ENCODE measurements around the gene OPALIN.

The OPALIN gene, protein sequence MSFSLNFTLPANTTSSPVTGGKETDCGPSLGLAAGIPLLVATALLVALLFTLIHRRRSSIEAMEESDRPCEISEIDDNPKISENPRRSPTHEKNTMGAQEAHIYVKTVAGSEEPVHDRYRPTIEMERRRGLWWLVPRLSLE

DNA sequence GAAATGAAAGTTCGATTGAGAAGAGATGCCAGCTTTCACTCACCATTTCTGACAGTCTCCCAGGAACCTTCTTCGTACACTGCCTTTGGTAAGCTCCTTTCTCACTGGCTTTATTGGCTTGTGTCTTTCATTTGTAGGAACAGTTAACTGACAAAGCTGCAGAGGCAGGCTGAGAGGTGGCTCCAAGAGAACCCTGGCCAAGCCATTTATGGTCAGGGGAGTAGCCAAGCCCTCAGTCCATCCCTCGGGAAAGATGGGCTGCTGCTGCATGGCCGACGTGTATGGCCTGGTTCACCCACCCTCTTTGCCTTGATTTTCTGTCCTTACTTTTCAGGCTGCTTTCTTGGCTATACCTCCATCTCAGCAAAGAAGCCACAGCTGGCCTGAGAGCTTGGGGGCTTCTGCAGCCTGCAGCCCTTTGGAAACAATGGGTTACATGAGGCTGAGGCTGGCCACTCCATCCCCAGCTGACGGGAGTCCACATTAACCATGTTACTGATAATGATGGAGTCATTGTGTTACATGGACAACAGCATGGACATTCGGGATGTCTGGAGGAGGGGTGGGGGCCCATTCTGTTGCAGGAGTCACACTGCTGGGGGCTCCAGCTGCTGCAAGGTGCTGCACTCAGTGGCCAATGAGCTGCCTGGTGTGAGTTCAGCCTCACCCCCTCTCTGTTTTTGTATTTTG is at the start of gene OPALIN:
TSS of gene OPALIN (minus strand) at position 152 of the 690 bp plus-strand sequence. CDS start at position 46, 106 bp downstream.
- DNase-seq = no peak

DNA sequence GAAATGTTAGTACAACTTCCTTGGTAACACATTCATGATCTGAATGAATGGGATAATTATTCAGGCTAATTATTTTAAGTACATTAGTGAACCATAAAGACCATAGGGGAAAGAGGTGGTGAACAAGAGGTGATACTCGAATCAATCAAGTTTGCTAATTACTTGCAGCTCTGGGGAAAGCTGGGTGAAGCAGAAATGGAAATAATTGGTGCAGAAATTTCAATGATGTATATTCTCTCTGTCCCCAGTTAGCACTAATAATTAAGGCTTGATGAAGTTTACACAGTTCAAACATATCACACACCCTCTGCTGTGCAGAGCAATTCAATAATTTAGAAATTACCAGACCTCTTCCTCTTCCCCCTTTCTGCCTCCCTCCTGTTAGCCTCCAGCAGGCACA is 49.4 kb upstream of the OPALIN start:
- DNase-seq = no peak

- DNase-seq = no peak
Measured at GRCh38 chr10:96407560-96408069, 48.8 kb upstream of the OPALIN start.

- no peak for DNase-seq
Measured at GRCh38 chr10:96406091-96406490, 47.3 kb upstream of the OPALIN start.

DNA sequence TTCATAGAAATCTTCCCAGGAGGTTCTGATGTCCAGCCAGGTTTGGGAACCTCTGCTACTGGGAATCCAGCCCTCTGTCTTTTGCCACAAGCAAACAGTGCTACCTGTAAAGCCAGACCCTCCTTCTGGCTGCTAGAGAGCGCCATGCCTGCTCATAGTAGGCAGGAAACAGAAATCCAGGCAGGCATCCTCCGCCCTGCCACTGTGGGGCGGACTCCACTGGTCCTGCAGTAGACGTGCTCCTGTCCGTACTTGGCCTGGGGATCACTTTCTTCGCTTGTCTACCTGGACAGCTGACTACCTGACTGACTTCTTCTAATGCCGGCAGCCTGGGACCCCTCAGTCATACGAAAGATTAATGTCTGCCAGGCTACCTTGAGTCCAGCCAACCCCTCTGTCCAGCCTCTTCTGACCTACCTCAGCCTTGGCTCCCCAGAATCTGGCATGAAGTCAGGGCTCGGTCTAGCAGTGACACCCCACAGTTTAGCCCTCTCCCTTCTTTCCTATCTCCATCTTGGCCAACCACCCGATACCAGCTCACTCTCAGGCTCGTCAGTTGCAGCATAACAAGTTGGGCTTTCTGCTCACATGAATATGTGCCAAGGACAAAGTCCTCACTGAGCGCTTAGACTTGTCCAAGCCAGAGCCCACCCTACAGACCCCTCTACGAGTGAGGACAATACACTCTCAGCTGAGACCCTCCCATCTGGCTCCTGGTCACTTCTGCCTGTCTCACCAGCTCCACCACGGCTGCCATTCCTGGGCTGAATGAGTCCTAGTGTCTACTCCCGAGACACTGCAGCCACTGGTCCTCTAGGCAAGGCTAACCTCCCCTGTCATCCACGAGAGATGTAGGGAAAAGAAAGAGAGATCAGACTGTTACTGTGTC is 43.9 kb upstream of the OPALIN start:
- no peak for DNase-seq

- DNase-seq = no peak
Measured at GRCh38 chr10:96401036-96401435, 42.2 kb upstream of the OPALIN start.

GRCh38 chr10:96400465-96400864 is 41.7 kb upstream of the OPALIN start:
- DNase-seq = no peak

- no peak for DNase-seq
Measured at GRCh38 chr10:96397902-96398301, 39.1 kb upstream of the OPALIN start.

- DNase-seq = peak; percentile 53
Measured at GRCh38 chr10:96395931-96396877, 37.4 kb upstream of the OPALIN start.

- DNase-seq = no peak
Measured at GRCh38 chr10:96390460-96390864, 31.7 kb upstream of the OPALIN start.

GRCh38 chr10:96389785-96390184 is 31.0 kb upstream of the OPALIN start:
- DNase-seq = no peak

DNA sequence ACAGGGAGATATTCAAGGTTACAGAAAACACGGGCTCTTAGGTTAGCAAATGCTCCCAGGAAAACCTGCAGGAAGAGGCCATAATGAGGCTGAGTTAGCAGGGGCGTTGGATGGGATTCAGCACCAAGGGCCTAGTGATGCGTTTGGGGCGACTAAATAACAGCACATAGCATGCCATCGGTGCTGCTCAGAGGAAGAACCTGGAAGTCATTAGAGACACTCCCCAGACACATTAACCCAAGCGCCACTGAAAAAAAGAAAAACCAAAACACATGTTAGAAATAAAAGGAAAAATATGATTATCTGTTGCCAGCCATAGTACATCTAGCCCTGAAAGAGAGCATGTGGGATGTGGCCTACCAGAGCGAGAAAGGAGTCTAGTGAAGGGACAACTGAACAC is 28.8 kb upstream of the OPALIN start:
- no peak for DNase-seq

DNA sequence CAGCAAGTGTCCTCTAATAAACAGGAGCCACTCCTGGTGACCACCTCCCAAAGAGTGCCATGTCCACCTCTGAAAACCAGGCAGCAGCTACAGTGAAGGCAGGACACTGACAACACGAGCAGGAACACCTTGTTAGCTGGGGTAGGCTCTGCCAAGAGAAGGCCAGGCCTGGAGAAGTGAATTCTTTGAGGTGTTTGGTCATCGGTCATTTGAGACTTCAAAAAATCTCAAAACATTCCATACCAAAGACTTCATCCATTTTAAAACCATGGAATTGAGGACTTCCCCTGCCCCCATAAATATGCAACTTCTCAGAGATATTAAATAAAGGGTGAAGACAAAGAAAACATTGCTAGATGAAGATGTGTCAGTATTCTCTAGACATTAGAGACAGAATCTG is 28.4 kb upstream of the OPALIN start:
- no peak for DNase-seq

DNA sequence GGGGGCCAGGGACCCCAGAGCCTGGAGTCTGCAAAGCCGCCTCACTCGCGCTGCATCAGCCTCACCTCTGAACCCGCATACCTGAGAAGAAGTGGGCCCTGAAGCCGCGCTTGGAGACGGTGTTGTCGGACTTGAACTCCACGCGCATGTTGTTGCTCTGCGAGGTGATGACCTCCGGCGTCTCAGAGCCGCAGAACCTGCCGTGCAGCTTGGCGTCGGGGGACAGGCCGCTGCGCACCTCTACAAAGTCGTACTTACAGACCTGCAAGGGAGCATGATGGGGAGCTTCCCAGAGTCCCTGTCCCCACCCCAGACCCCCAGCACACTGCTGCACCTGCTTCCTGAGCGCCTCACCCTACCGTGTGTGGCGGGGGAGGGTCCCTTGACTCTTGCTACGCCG is 25.7 kb upstream of the OPALIN start:
- no peak for DNase-seq

DNA sequence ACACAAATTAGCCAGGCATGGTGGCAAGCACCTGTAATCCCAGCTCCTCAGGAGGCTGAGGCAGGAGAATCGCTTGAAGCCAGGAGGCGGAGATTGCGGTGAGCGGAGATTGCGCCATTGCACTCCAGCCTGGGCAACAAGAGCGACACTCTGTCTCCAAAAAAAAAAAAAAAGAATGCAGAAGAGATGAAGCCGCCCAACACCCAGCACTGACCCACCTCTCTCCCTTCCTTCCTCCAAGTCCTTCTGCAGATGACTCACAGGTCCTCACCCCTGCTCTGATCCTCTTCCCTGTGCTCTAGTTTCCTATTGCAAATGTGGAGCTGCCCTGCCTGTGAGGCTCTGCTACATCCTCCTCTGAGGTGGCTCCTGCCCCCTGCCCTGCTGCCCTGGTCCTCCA is 22.0 kb upstream of the OPALIN start:
- peak; percentile 8 for DNase-seq

GRCh38 chr10:96379758-96380157 is 21.0 kb upstream of the OPALIN start:
- DNase-seq = no peak

GRCh38 chr10:96378741-96379140 is 19.9 kb upstream of the OPALIN start:
- DNase-seq = no peak

DNA sequence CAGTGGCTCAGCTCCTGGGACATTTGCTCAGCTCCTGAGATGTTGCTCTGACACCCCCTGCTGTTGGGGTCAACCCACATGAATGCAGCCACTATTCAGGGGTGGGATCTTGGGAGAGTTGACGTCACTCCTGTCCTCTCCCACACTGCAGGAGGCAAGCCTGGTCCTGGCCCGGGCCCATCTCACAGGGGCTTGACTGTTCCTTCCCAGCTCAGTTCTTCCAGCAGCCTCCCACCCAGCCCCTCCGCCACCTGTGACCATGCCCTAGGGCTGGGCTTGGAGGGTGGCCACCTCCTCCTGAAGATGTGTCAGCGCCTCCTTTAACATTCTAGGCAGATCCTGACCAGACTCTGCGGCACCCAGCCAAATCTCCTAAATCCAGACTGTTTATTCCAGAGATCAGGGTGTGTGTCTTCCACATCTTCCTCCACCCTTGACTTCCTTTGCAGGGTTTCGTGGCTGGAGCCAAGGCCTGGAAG is 19.1 kb upstream of the OPALIN start:
- no peak for DNase-seq

DNA sequence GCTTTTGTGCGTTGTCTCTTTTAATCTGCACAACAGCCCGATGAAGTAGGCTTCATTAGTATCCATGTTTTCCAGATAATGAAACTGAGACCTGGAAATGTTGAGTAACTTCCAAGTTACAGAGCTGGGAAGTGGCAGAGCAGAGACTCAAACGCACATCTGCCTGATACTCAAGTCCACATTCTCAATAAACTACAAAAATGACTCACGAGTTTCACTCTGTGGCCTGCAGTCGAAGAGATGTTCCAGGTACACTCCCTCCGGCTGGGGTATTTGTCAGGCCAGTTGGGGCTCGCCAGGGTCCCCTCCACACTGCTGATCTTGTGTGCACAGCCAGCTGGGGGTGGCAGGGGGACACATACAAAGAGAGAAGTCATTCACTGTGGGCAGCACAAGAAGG is 17.7 kb upstream of the OPALIN start:
- DNase-seq = no peak

DNA sequence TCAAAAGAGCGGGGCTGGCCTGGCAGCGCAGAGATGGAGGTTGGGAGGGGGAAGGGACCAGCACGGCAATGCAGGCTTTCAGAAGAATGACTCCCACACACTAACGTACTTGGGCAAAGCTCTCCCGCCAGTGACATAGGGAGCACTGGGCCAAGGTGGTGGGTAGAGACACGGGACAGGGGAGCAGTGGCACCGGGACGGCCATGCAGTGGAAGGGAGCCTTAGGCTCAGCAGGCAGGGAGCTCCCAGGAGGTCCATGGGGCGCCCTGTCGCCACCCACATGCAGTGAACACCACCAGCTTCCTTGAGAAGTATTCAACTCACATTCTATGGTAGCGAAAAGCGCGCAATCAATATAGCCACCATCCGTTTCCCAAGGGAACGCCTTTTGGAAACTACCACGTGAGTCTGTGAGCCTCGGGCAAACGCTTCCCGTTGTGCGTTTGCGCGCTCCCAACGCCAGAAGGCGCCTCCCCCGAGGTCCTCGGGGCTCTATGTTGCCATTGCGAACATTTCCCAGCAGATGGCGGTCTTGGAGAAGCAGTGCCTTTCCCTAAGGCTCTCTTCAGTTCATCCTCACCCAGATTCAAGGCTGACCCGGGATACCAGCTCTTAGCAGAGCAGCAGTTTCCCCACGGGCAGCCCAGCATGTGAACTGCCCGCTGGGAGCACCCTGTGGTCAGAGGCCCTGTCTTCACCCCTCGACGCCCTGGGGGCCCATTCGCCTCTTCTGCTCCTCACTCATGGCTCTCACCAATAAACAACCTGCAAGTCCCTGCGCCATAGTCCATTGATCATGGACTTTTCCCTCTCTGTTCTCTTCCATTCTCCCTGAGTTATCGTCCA is 16.4 kb upstream of the OPALIN start:
- peak; percentile 83 for DNase-seq

- no peak for DNase-seq
Measured at GRCh38 chr10:96374639-96374984, 15.8 kb upstream of the OPALIN start.

GRCh38 chr10:96374004-96374403 is 15.2 kb upstream of the OPALIN start:
- no peak for DNase-seq

Data from HCEC 1CT (cell line).